ENCODE results near the gene BRWD1. TPM values are rescaled to one million over a fixed set of nuclear protein-coding genes. Genes with fewer than 3 reads are reported as not detected.

The BRWD1 gene
- total and polyA plus RNA-seq, 5 experiments from 2014 or later: 26.3 to 121 (median 42.6) TPM

- H3K36me3 Mint-ChIP-seq: peaks cover 5 to 60% (median 12%) of the 10 kb centered on the region in 3 donors
- H3K4me3 Mint-ChIP-seq: peak overlapping the region; percentile 49 to 91 (median 75)
Measured at GRCh38 chr21:39346206-39346605, 32.8 kb upstream of the BRWD1 start.

DNA sequence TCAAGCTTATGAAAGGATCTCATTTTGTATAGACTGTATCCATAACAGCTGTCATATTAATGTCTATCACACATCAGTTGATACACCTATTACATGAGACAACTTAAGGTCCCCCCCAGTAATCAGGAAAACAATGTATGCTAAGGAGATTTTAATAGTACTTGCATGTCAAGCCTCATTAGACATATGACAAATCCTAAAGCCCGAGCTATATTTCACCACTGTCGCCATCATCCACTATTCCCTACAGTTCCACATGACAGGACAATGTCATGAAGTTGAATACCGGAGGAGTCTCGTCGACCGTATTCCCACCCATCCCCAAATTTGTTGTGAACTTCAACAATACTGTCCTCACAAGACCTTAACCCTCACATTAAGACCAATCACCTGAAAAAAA is 32.0 kb upstream of the BRWD1 start:
- H3K4me3 Mint-ChIP-seq: peak overlapping the region in 8 of 10 donors; percentile 4 to 91 (median 64)
- ATAC-seq (no peak), DNase-seq (no peak)
- peak overlapping the region in 8 of 10 donors; percentile 22 to 88 (median 75) for H3K27ac Mint-ChIP-seq
- POLR2A ChIA-PET: interaction anchor here (1.0 to 7.0 kb wide), 2 partner anchors 31 to 41 kb away, joined by 3 to 178 read pairs; partner anchors contain the start of gene BRWD1
- H3K36me3 Mint-ChIP-seq: peaks cover 5 to 64% (median 15%) of the 10 kb centered on the region in 3 donors
- H3K27me3 Mint-ChIP-seq: no peaks in the 10 kb centered on the region
- H3K4me1 Mint-ChIP-seq: peaks cover 23 to 46% (median 42%) of the 10 kb centered on the region in 4 donors
- no peaks in the 10 kb centered on the region for H3K9me3 Mint-ChIP-seq

More at GRCh38 chr21:39346206-39346605, 32.8 kb upstream of the BRWD1 start:
- POLR2A ChIA-PET: interaction anchor here (1.0 to 7.0 kb wide), 2 partner anchors 31 to 41 kb away, joined by 3 to 178 read pairs; partner anchors contain the start of gene BRWD1
- H3K9me3 Mint-ChIP-seq: no peaks in the 10 kb centered on the region
- H3K27me3 Mint-ChIP-seq: peaks cover 0 to under 1% (median 0%) of the 10 kb centered on the region in 5 donors
- no peak for ATAC-seq
- DNase-seq: no peak
- H3K27ac Mint-ChIP-seq: peak overlapping the region in 8 of 10 donors; percentile 22 to 88 (median 76)
- H3K4me1 Mint-ChIP-seq: peaks cover 24 to 47% (median 44%) of the 10 kb centered on the region in 4 donors

DNA sequence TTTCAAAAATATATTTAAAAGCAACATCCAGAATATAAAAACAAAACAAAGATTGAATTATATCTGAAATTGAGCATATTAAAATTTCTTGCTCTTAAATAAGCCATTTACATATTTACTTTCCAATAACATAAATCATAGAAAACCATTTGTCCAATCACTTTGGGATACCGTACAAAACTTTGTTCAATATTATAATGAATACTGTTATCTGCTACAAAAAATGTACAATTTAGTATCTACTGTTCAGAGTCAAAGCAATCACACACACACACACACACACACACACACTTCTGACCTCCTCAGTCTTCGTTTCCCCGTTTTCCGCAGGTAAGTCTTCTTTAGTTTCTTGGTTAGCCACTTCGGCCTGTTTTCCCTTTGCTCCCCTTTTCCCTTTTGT is 31.4 kb upstream of the BRWD1 start:
- Mint-ChIP-seq H3K9me3 (no peaks in the 10 kb centered on the region), H3K4me3 (peak overlapping the region in 2 of 10 donors; percentile 70 to 74), H3K36me3 (peaks cover 5 to 66% (median 15%) of the 10 kb centered on the region in 3 donors), H3K27me3 (no peaks in the 10 kb centered on the region), H3K27ac (peak overlapping the region in 7 of 10 donors; percentile 17 to 88 (median 78)), H3K4me1 (peaks cover 19 to 43% (median 39%) of the 10 kb centered on the region in 4 donors)
- ATAC-seq: no peak
- DNase-seq: no peak
- POLR2A ChIA-PET: interaction anchor here (7.0 kb wide), 1 partner anchor 30 kb away, joined by 178 read pairs; the partner anchor contains the start of gene BRWD1

DNA sequence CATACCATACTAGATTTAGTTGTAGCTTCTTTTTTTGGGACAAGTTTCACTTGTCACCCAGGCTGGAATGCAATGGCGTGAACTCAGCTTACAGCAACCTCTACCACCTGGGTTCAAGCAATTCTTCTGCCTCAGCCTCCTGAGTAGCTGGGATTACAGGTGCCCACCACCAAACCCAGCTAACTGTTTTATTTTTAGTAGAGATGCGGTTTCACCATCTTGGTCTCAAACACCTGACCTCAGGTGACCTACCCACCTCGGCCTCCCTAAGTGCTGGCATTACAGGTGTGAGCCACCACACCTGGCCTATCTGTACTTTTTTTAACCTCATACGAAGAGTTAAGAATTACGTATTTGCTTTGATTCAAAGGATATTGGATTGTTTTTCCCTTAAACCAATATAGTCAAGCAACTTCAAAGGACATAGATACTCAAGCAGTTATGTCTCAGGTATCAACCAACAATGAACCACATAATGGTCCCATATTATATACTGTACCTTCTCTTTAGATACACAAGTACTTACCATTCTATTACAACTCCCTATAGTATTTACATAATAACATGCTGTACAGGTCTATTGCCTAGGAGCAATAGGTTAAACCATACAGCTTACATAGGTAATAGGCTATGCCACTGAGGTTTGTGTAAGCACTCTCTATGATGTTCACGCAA is 28.0 kb upstream of the BRWD1 start:
- no peaks in the 10 kb centered on the region for H3K9me3 Mint-ChIP-seq
- peaks cover 5 to 55% (median 13%) of the 10 kb centered on the region in 3 donors for H3K36me3 Mint-ChIP-seq
- peak overlapping the region in 3 of 10 donors; percentile 11 to 49 (median 17) for H3K27ac Mint-ChIP-seq
- DNase-seq (no peak), ATAC-seq (no peak)
- no peak overlapping the region for H3K4me3 Mint-ChIP-seq
- H3K27me3 Mint-ChIP-seq: no peaks in the 10 kb centered on the region
- peaks cover 12 to 24% (median 21%) of the 10 kb centered on the region in 4 donors for H3K4me1 Mint-ChIP-seq
- POLR2A ChIA-PET: interaction anchor here (0.8 to 1.6 kb wide), 2 partner anchors 28 to 36 kb away, joined by 3 to 5 read pairs; partner anchors contain the start of gene BRWD1

DNA sequence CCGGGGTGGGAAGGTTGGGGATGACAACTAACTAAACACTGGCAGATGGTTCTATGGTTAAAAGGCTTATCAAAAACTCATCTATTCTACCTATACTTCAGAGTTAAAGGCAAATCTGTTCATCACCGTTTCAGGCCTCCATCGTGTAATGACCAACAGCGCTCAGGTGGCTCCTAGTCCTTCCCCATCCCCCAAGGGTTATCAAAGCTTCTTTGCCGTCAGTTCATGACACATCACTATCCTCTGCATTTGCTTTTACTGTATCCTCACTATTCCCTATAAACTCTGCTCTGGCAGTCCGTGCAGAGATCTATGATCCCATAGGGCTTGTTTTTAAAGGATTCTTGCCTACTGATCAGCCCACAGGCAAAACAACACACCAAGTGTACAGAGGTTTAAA is 27.3 kb upstream of the BRWD1 start:
- ATAC-seq (no peak), DNase-seq (no peak)
- peaks cover 8 to 17% (median 14%) of the 10 kb centered on the region in 4 donors for H3K4me1 Mint-ChIP-seq
- H3K27ac Mint-ChIP-seq: peak overlapping the region in 3 of 10 donors; percentile 8 to 46 (median 30)
- H3K4me3 Mint-ChIP-seq: no peak overlapping the region
- POLR2A ChIA-PET: interaction anchor here (1.6 kb wide), 1 partner anchor 27 kb away, joined by 5 read pairs; the partner anchor contains the start of gene BRWD1
- no peaks in the 10 kb centered on the region for H3K27me3 Mint-ChIP-seq
- H3K9me3 Mint-ChIP-seq: no peaks in the 10 kb centered on the region
- peaks cover 5 to 48% (median 13%) of the 10 kb centered on the region in 3 donors for H3K36me3 Mint-ChIP-seq

DNA sequence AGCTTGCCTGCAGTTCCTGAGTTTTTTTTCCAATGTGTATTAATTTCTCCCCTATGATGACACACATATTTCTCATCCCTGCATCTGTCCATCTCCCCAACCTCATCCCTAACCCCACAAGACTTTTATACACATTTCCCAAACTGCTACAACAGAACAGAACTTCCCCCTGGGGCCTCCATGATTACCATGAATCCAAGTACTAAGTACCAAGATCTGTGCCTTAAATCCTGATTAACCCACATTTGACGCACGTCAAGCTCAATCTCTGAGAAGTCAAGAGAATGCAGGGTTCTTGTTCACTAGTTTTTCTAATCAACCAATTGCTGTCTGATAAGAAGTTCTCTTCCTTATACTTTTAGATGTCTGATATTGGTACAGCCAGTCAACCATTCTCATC is 25.8 kb upstream of the BRWD1 start:
- Mint-ChIP-seq H3K36me3 (peaks cover 0 to 34% (median 13%) of the 10 kb centered on the region in 3 donors), H3K27ac (no peak overlapping the region), H3K9me3 (no peaks in the 10 kb centered on the region), H3K4me1 (peaks cover 0 to 7% (median 3%) of the 10 kb centered on the region in 4 donors), H3K4me3 (no peak overlapping the region), H3K27me3 (no peaks in the 10 kb centered on the region)
- ATAC-seq: no peak
- POLR2A ChIA-PET: no interaction called here
- DNase-seq: no peak

DNA sequence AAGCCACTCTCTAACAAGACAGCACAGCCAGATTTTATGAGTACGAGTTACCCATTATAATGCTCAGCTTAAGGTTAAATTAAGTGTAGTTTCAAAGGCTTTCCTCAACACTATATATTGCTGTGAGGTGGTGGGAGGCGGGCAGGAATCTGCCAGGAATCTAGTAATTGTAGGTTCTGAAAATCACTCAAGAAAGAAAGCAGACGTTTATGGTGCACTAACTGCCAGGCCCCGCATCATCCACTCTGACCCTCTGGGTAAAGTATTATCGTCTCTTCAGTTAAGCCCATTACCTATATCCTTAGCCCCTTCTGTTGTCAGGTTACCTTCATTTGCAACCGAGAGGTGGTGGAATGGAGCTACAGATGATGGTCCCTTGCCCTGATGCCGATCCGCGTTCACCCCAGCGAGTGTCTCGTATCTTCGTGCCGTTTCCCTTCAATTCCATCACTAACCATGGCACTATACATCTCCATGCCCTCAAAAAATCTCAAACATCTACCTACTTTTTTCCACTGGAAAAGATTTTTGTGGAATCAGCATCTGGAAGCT is 23.1 kb upstream of the BRWD1 start:
- H3K36me3 Mint-ChIP-seq: peaks cover 0 to 9% (median 5%) of the 10 kb centered on the region in 3 donors

GRCh38 chr21:39334611-39335010 is 21.2 kb upstream of the BRWD1 start:
- no peaks in the 10 kb centered on the region for H3K36me3 Mint-ChIP-seq
- H3K4me3 Mint-ChIP-seq: no peak overlapping the region
- H3K27me3 Mint-ChIP-seq: peaks cover 0 to under 1% (median 0%) of the 10 kb centered on the region in 5 donors
- ATAC-seq: no peak
- no peak overlapping the region for H3K27ac Mint-ChIP-seq
- no peak for DNase-seq
- POLR2A ChIA-PET: no interaction called here
- no peaks in the 10 kb centered on the region for H3K9me3 Mint-ChIP-seq
- H3K4me1 Mint-ChIP-seq: no peaks in the 10 kb centered on the region

More for the DNA sequence above, 23.1 kb upstream of the BRWD1 start:
- Mint-ChIP-seq H3K4me3 (no peak overlapping the region), H3K27ac (no peak overlapping the region), H3K9me3 (no peaks in the 10 kb centered on the region), H3K27me3 (no peaks in the 10 kb centered on the region), H3K4me1 (no peaks in the 10 kb centered on the region)
- POLR2A ChIA-PET: interaction anchor here (0.6 kb wide), 1 partner anchor 22 kb away, joined by 3 read pairs; no protein-coding TSS in a partner anchor
- DNase-seq: no peak
- ATAC-seq: no peak

- ATAC-seq (no peak), DNase-seq (no peak)
- POLR2A ChIA-PET: interaction anchor here (1.1 kb wide), 1 partner anchor 20 kb away, joined by 4 read pairs; no protein-coding TSS in a partner anchor
- Mint-ChIP-seq H3K27me3 (peaks cover 0 to 3% (median 0%) of the 10 kb centered on the region in 5 donors), H3K9me3 (no peaks in the 10 kb centered on the region), H3K4me1 (no peaks in the 10 kb centered on the region), H3K36me3 (peaks cover 0 to 2% (median 0%) of the 10 kb centered on the region in 3 donors), H3K27ac (no peak overlapping the region), H3K4me3 (no peak overlapping the region)
Measured at GRCh38 chr21:39332175-39332574, 18.7 kb upstream of the BRWD1 start.

GRCh38 chr21:39330001-39330400 is 16.6 kb upstream of the BRWD1 start:
- H3K27me3 Mint-ChIP-seq: peaks cover 0 to 8% (median 0%) of the 10 kb centered on the region in 5 donors
- POLR2A ChIA-PET: interaction anchor here (1.2 to 2.2 kb wide), 2 partner anchors 16 to 20 kb away, joined by 4 to 13 read pairs; partner anchors contain the start of gene BRWD1
- H3K36me3 Mint-ChIP-seq: peaks cover 0 to 2% (median 0%) of the 10 kb centered on the region in 3 donors
- DNase-seq (no peak), ATAC-seq (no peak)
- no peak overlapping the region for H3K27ac Mint-ChIP-seq
- H3K4me3 Mint-ChIP-seq: no peak overlapping the region
- no peaks in the 10 kb centered on the region for H3K4me1 Mint-ChIP-seq
- no peaks in the 10 kb centered on the region for H3K9me3 Mint-ChIP-seq

- POLR2A ChIA-PET: no interaction called here
- no peak overlapping the region for H3K4me3 Mint-ChIP-seq
- H3K27ac Mint-ChIP-seq: no peak overlapping the region
- ATAC-seq (no peak), DNase-seq (no peak)
- H3K27me3 Mint-ChIP-seq: peaks cover 0 to 8% (median 0%) of the 10 kb centered on the region in 5 donors
- H3K4me1 Mint-ChIP-seq: no peaks in the 10 kb centered on the region
- H3K9me3 Mint-ChIP-seq: no peaks in the 10 kb centered on the region
- peaks cover 0 to 2% (median 0%) of the 10 kb centered on the region in 3 donors for H3K36me3 Mint-ChIP-seq
Measured at GRCh38 chr21:39327727-39328126, 14.3 kb upstream of the BRWD1 start.

DNA sequence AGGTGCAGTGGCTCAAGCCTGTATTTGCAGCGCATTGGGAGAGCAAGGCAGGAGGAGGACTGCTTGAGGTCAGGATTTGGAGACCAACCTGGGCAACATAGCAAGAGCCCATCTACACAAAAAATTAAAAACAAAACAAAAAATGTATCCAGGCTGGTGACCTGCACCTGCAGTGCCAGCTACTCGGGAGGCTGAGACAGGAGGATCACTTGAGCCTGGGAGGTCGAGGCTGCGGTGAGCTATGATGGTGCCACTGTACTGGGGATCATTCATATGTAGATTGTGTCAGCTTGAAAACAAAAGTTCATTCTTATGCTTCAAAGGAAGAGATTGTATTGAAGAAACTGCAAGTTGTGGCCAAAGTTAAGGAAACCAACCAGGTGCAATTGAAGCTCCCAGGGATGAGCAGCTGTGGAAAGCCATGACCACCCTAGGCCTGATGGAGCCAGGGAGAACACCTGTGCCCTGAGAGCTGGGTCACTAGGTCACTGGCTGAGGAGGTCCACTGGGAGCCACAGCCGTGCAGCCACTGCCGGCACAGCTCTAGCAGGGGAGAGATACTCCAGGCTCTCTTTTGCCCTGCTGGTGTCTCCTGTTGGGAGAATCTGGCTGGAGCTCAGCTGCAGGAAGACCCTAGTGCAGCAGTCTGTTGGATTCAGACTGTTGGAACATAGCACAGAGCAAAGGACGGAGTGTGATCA is 13.3 kb upstream of the BRWD1 start:
- peaks cover 0 to 8% (median 0%) of the 10 kb centered on the region in 5 donors for H3K27me3 Mint-ChIP-seq
- DNase-seq (no peak), ATAC-seq (no peak)
- H3K4me3 Mint-ChIP-seq: no peak overlapping the region
- H3K27ac Mint-ChIP-seq: peak overlapping the region in 1 of 10 donors; percentile 12
- H3K36me3 Mint-ChIP-seq: peaks cover 0 to 2% (median 0%) of the 10 kb centered on the region in 3 donors
- no peaks in the 10 kb centered on the region for H3K4me1 Mint-ChIP-seq
- H3K9me3 Mint-ChIP-seq: no peaks in the 10 kb centered on the region
- POLR2A ChIA-PET: interaction anchor here (1.8 kb wide), 1 partner anchor 13 kb away, joined by 5 read pairs; the partner anchor contains the start of gene BRWD1

All from naive thymus-derived CD8-positive, alpha-beta T cell (primary cell).